ENCODE data around the gene PRKCB. TPM values are rescaled to one million over a fixed set of nuclear protein-coding genes. Genes with fewer than 3 reads are reported as not detected.

Gene PRKCB
- total RNA-seq, 1 experiment from 2014 or later = 0.89 TPM

- Histone ChIP-seq H3K4me1 (ENCODE audit: control insufficient read depth in 1 of 2, insufficient read depth in 2 of 2, low read length in 2 of 2) (no peaks in the 10 kb centered on the region), H3K4me3 (replicated peaks in 1 of 2; ENCODE audit: low read depth in 1 of 2, low read length in 2 of 2) (no peak overlapping the region), H3K4me2 (ENCODE audit: low read length) (no peak overlapping the region), H3K79me2 (ENCODE audit: insufficient read depth, low read length) (no peaks in the 10 kb centered on the region), H3K9me3 (ENCODE audit: control insufficient read depth in 1 of 2, insufficient read depth in 1 of 2, low read depth in 1 of 2, low read length in 2 of 2) (no peaks in the 10 kb centered on the region), H3K9me2 (ENCODE audit: insufficient read depth) (no peaks in the 10 kb centered on the region), H3K27ac (ENCODE audit: low read depth, low read length) (no peak overlapping the region), H3K9ac (ENCODE audit: low read length) (no peak overlapping the region), H4K20me1 (ENCODE audit: insufficient read depth) (no peaks in the 10 kb centered on the region), H3K27me3 (ENCODE audit: insufficient read depth, low read length) (peaks cover 26% of the 10 kb centered on the region), H3K36me3 (ENCODE audit: control insufficient read depth in 1 of 2, insufficient read depth in 2 of 2, low read length in 2 of 2) (no peaks in the 10 kb centered on the region), H2AFZ (ENCODE audit: low read depth, low read length, poor library complexity, severe bottlenecking) (no peak overlapping the region)
- RAD21 ChIA-PET (ENCODE audit: low non-redundant PET in 1 of 2, low total read pairs in 2 of 2, uncharacterized antibody in 2 of 2, unreplicated experiment in 2 of 2) = no interaction called here
- intact Hi-C loops (cut with micrococcal nuclease) = loop anchor here (10.0 kb wide), 1 partner anchor 60 kb away; the partner anchor contains the start of gene PRKCB
- POLR2A ChIA-PET = no interaction called here
- no peak for TF ChIP-seq CTCF (IDR thresholded peaks at IDR 0.05 in 2 of 3, conservative IDR thresholded peaks at IDR 0.05 in 1 of 3; ENCODE audit: borderline replicate concordance in 1 of 3, insufficient read depth in 1 of 3, low read depth in 2 of 3, low read length in 2 of 3)
- no peak for TF ChIP-seq CEBPB (IDR thresholded peaks at IDR 0.05; ENCODE audit: low read depth)
- TF ChIP-seq YY1 (IDR thresholded peaks at IDR 0.05; ENCODE audit: extremely low read depth, insufficient replicate concordance, low read depth, low read length) = no peak
- no peak for TF ChIP-seq EZH2 (IDR thresholded peaks at IDR 0.05)
- TF ChIP-seq EGR1 (IDR thresholded peaks at IDR 0.05; ENCODE audit: low read depth) = no peak
- TF ChIP-seq POLR2A (IDR thresholded peaks at IDR 0.05; ENCODE audit: borderline replicate concordance, extremely low read depth, insufficient read depth, insufficient read length) = no peak
- no peak for TF ChIP-seq SIN3A (IDR thresholded peaks at IDR 0.05; ENCODE audit: low read depth)
- TF ChIP-seq POLR2AphosphoS5 (IDR thresholded peaks at IDR 0.05; ENCODE audit: low read depth, low read length) = no peak
- TF ChIP-seq MAX (IDR thresholded peaks at IDR 0.05) = no peak
- no peak for TF ChIP-seq SP1 (IDR thresholded peaks at IDR 0.05; ENCODE audit: low read depth)
- TF ChIP-seq ATF3 (IDR thresholded peaks at IDR 0.05) = no peak
- DNase-seq (ENCODE audit: low read depth, low spot score) (no peak), ATAC-seq (no peak)
- no TSS peak for BruUV-seq (replicated peaks)
- CTCF ChIA-PET = no interaction called here
These were observed 59.3 kb downstream of the PRKCB start for GRCh38 chr16:23895052-23895451.

Data from HCT116 (cell line).